ENCODE results near the gene COL17A1. TPM values are rescaled to one million over a fixed set of nuclear protein-coding genes. Genes with fewer than 3 reads are reported as not detected.

COL17A1 gene
- total RNA-seq, 1 donor from 2014 or later: 10.1 TPM

DNA sequence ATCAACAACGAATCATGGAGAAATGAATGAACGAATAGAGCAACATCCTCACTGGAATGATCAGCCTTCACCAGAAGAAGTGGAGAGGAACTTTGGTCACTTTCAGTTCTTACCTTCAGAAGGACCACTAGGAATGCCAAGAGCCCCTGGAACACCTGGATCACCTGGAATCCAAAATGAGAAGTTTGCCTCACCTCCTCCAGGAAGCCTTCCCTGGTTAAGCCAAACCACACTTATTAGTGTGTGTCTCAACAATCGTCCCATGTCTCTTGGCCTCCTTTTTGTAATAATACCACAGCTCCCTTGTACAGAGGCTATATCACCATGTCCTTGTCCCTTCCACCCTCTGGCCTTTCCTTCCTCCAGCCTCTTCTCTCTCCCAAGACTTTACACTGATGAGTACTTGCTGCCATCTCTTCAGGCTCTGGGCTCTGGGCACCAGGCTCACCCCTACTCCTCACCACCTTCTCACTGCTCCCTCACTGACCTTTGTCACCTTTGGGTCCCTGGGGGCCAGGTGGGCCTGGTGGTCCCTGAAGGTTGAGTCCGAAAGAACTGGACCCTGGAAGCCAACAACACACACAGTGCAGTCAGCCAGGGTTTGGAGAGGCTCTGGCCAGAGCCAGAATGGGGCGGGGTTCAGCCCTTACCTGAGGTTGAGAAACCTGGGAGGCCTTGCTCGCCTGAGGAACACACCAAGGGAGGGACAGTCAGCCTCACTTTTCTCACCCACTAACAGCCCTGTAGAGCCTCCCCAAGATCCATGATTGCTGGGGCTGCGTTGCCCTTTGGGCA lies 46.5 kb downstream of the COL17A1 start:
- Histone ChIP-seq H4K20me1 (ENCODE audit: insufficient read depth, low read length) (no peaks in the 10 kb centered on the region), H3K4me2 (ENCODE audit: low read length) (no peak overlapping the region), H3K79me2 (ENCODE audit: insufficient read depth, low read length) (no peaks in the 10 kb centered on the region), H3K9me3 (ENCODE audit: insufficient read depth, low read depth, low read length) (no peaks in the 10 kb centered on the region), H3K27me3 (ENCODE audit: insufficient read depth, low read length) (peaks cover 2% of the 10 kb centered on the region), H3K27ac (ENCODE audit: low read depth, low read length) (no peak overlapping the region), H3K4me1 (ENCODE audit: insufficient read depth, low read length) (no peaks in the 10 kb centered on the region), H3K4me3 (ENCODE audit: insufficient read depth, low read depth, low read length) (no peak overlapping the region), H3K9ac (ENCODE audit: low read length) (no peak overlapping the region), H3K36me3 (ENCODE audit: insufficient read depth, low read length) (no peaks in the 10 kb centered on the region), H2AFZ (ENCODE audit: low read depth, low read length) (no peak overlapping the region)
- peaks cover 9% of the 10 kb centered on the region for H3K27me3 Mint-ChIP-seq (ENCODE audit: low read depth, unreplicated experiment)
- TF ChIP-seq CTCF (IDR thresholded peaks at IDR 0.05; ENCODE audit: insufficient read depth, low read depth, low read length) (no peak), EZH2 (IDR thresholded peaks at IDR 0.05; ENCODE audit: insufficient read depth, low read length) (no peak)
- FAIRE-seq (no peak), DNase-seq (ENCODE audit: low read depth) (no peak)
- H3K9me3 Mint-ChIP-seq (ENCODE audit: unreplicated experiment): peaks cover 2% of the 10 kb centered on the region
- peaks cover 2% of the 10 kb centered on the region for H3K36me3 Mint-ChIP-seq (ENCODE audit: low read depth, unreplicated experiment)
- H3K4me3 Mint-ChIP-seq (ENCODE audit: unreplicated experiment): no peak overlapping the region
- H3K4me1 Mint-ChIP-seq (ENCODE audit: low read depth, unreplicated experiment): peaks cover 1% of the 10 kb centered on the region
- H3K27ac Mint-ChIP-seq (ENCODE audit: unreplicated experiment): no peak overlapping the region

DNA sequence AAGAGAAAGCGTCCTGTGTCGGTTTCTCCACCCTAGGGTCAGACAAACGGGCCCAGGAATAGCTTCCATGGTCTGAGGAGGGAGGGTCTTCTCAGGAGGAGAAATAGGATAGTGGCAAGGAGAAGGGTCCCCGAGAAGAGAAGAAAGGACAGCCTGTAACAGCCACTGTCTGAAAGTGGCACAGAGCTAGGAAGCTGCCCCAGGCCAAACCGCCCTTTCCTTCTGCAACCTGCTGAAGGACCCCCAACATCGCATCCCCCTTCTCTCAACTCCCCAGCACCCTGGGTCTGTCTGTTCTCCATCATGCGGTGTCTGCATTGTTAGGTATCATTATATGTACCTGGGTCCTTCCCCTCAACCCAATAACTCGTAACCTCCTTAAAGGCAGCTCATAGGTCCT lies 47.1 kb downstream of the COL17A1 start:
- H3K4me1 Mint-ChIP-seq (ENCODE audit: low read depth, unreplicated experiment): no peaks in the 10 kb centered on the region
- H3K4me3 Mint-ChIP-seq (ENCODE audit: unreplicated experiment): no peak overlapping the region
- Histone ChIP-seq H3K27ac (ENCODE audit: low read depth, low read length) (no peak overlapping the region), H3K79me2 (ENCODE audit: insufficient read depth, low read length) (no peaks in the 10 kb centered on the region), H3K4me2 (ENCODE audit: low read length) (no peak overlapping the region), H2AFZ (ENCODE audit: low read depth, low read length) (no peak overlapping the region), H3K4me3 (ENCODE audit: insufficient read depth, low read depth, low read length) (no peak overlapping the region), H3K4me1 (ENCODE audit: insufficient read depth, low read length) (no peaks in the 10 kb centered on the region), H3K36me3 (ENCODE audit: insufficient read depth, low read length) (no peaks in the 10 kb centered on the region), H3K9me3 (ENCODE audit: insufficient read depth, low read depth, low read length) (no peaks in the 10 kb centered on the region), H4K20me1 (ENCODE audit: insufficient read depth, low read length) (no peaks in the 10 kb centered on the region), H3K27me3 (ENCODE audit: insufficient read depth, low read length) (peaks cover 2% of the 10 kb centered on the region), H3K9ac (ENCODE audit: low read length) (no peak overlapping the region)
- DNase-seq (ENCODE audit: low read depth) (no peak), FAIRE-seq (no peak)
- TF ChIP-seq EZH2 (IDR thresholded peaks at IDR 0.05; ENCODE audit: insufficient read depth, low read length) (no peak), CTCF (IDR thresholded peaks at IDR 0.05; ENCODE audit: insufficient read depth, low read depth, low read length) (no peak)
- peaks cover 2% of the 10 kb centered on the region for H3K36me3 Mint-ChIP-seq (ENCODE audit: low read depth, unreplicated experiment)
- peaks cover 2% of the 10 kb centered on the region for H3K9me3 Mint-ChIP-seq (ENCODE audit: unreplicated experiment)
- H3K27me3 Mint-ChIP-seq (ENCODE audit: low read depth, unreplicated experiment): peaks cover 6% of the 10 kb centered on the region
- no peak overlapping the region for H3K27ac Mint-ChIP-seq (ENCODE audit: unreplicated experiment)
